ENCODE data around the gene TMEM233. TPM values are rescaled to one million over a fixed set of nuclear protein-coding genes. Genes with fewer than 3 reads are reported as not detected.

The TMEM233 gene
- total and polyA plus RNA-seq, 9 of the 15 experiments (the other 6 are each of a cell fraction or from before 2014, with no cell fraction given), result 0.04 to 0.17 (median 0.07) TPM; not detected in 2

DNA sequence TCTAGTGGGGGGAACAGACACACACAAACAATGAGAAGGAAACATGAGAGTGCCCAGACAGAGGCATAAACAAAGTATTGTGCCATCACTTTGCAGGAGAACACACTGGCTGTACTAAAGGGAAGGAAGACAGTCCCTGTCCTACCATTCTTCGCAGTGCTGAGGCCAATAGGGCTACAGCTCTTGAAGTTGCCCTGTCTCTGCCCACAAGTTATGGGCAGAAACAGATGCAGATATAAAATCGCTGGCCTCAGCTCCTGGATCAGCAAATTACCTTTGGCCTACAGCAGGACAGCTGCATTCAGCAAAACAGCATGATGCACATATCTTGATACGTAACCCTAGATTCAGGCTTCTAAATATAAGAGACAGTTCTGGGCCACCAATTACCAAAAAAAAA is 51.4 kb downstream of the TMEM233 start:
- in situ Hi-C loops (cut with MboI) (no loop called here), intact Hi-C loops (cut with micrococcal nuclease) (loop anchor here (10.0 kb wide), 1 partner anchor 530 kb away; no protein-coding TSS in a partner anchor)
- WGBS (ENCODE audit: insufficient coverage, low coverage, missing lambda C conversion rate), result 4% methylated on average over 3 of the region's 3 CpGs
- H2AFZ ChIP-seq (ENCODE audit: low read depth, low read length), result no peak overlapping the region
- FAIRE-seq (no peak), ATAC-seq (no peak), DNase-seq (ENCODE audit: extremely low read depth in 1 of 4, low spot score in 3 of 4) (no peak)
- peaks cover 10 to 13% of the 10 kb centered on the region in 2 experiments; a peak in 2 of 5 replicates for H3K27me3 ChIP-seq (ENCODE audit: control insufficient read depth in 2 of 2, insufficient read depth in 2 of 2, low read length in 2 of 2)
- H3K9me3 ChIP-seq (replicated peaks; ENCODE audit: control insufficient read depth, insufficient read depth, low read depth, low read length), result no peaks in the 10 kb centered on the region
- H3K9ac ChIP-seq (ENCODE audit: insufficient read depth in 1 of 2, low read depth in 2 of 2, low read length in 2 of 2), result no peak overlapping the region
- no peaks in the 10 kb centered on the region for H3K36me3 ChIP-seq (ENCODE audit: control insufficient read depth, insufficient read depth, low read length)
- no peak overlapping the region for H3K4me3 ChIP-seq
- no peaks in the 10 kb centered on the region for H3K9me1 ChIP-seq (ENCODE audit: control insufficient read depth, insufficient read depth, low read length)
- H3K27ac ChIP-seq (ENCODE audit: extremely low read depth, low read depth, low read length), result no peak overlapping the region
- TF ChIP-seq TARDBP (IDR thresholded peaks at IDR 0.05), result no peak
- no peak for TF ChIP-seq RUNX1 (IDR thresholded peaks at IDR 0.05; ENCODE audit: low read depth)
- no peak for TF ChIP-seq ZNF584 (CRISPR knock-in tag; IDR thresholded peaks at IDR 0.05; ENCODE audit: low read depth)
- TF ChIP-seq MXI1 (IDR thresholded peaks at IDR 0.05; ENCODE audit: low read depth, low read length), result no peak
- TF ChIP-seq POLR2AphosphoS5 (IDR thresholded peaks at IDR 0.05; ENCODE audit: control insufficient read depth, insufficient read depth, low read depth, low read length), result no peak
- TF ChIP-seq HIVEP1 (CRISPR knock-in tag; IDR thresholded peaks at IDR 0.05), result no peak
- H3K4me1 ChIP-seq (replicated peaks in 1 of 2; ENCODE audit: control insufficient read depth in 2 of 2, insufficient read depth in 2 of 2, low read length in 2 of 2), result no peaks in the 10 kb centered on the region
- no peaks in the 10 kb centered on the region for H3K79me2 ChIP-seq (ENCODE audit: control insufficient read depth, insufficient read depth, low read length)
- no TSS peak for BruUV-seq (replicated peaks)
- no peak overlapping the region for H3K4me2 ChIP-seq (ENCODE audit: insufficient read depth, low read length)
- CTCF ChIA-PET (ENCODE audit: low intra/inter-chr PET ratio), result no interaction called here
- no peaks in the 10 kb centered on the region for H4K20me1 ChIP-seq (replicated peaks; ENCODE audit: control insufficient read depth, insufficient read depth, low read length)
- POLR2A ChIA-PET, result no interaction called here

DNA sequence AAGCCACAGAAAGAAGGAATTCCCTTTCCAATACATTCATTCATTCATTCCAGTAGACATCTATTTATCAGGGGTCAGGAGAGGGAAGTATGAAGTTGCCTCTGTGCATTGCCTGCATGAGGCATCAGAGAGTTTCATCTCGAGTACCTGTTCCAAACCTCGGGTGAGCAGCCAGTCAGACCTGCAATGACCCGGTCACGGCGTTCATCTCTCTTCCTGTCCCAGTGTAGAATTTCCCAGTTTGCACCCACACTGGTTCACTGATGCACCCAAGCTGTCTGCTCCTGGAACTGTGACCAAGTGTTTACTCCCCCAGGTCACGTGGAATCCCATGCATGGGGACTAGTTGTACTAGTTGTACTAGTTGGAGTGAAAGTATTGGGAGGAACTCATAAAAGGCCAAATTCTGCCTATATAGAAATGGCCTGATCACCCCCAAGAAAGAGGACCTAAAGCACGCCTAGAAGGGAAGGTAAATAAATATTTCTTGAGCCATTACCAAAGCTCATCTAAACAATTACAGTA is 52.0 kb downstream of the TMEM233 start:
- Histone ChIP-seq H3K9me1 (ENCODE audit: control insufficient read depth, insufficient read depth, low read length) (no peaks in the 10 kb centered on the region), H3K9me3 (replicated peaks; ENCODE audit: control insufficient read depth, insufficient read depth, low read depth, low read length) (no peaks in the 10 kb centered on the region), H3K4me2 (ENCODE audit: insufficient read depth, low read length) (no peak overlapping the region), H3K79me2 (ENCODE audit: control insufficient read depth, insufficient read depth, low read length) (no peaks in the 10 kb centered on the region), H3K9ac (ENCODE audit: insufficient read depth in 1 of 2, low read depth in 2 of 2, low read length in 2 of 2) (no peak overlapping the region), H3K4me3 (no peak overlapping the region), H2AFZ (ENCODE audit: low read depth, low read length) (no peak overlapping the region), H3K27me3 (ENCODE audit: control insufficient read depth in 2 of 2, insufficient read depth in 2 of 2, low read length in 2 of 2) (peaks cover 7 to 13% of the 10 kb centered on the region in 2 experiments; a peak in 2 of 5 replicates), H4K20me1 (replicated peaks; ENCODE audit: control insufficient read depth, insufficient read depth, low read length) (no peaks in the 10 kb centered on the region), H3K27ac (ENCODE audit: extremely low read depth, low read depth, low read length) (no peak overlapping the region), H3K36me3 (ENCODE audit: control insufficient read depth, insufficient read depth, low read length) (no peaks in the 10 kb centered on the region), H3K4me1 (replicated peaks in 1 of 2; ENCODE audit: control insufficient read depth in 2 of 2, insufficient read depth in 2 of 2, low read length in 2 of 2) (no peaks in the 10 kb centered on the region)
- DNase-seq (ENCODE audit: extremely low read depth in 1 of 4, low spot score in 3 of 4) (no peak), FAIRE-seq (no peak), ATAC-seq (no peak)
- CTCF ChIA-PET (ENCODE audit: low intra/inter-chr PET ratio), result no interaction called here
- intact Hi-C loops (cut with micrococcal nuclease), result loop anchor here (10.0 kb wide), 1 partner anchor 531 kb away; no protein-coding TSS in a partner anchor
- in situ Hi-C loops (cut with MboI), result no loop called here
- POLR2A ChIA-PET, result no interaction called here
- 7% methylated on average over 7 of the region's 7 CpGs for WGBS (ENCODE audit: insufficient coverage, low coverage, missing lambda C conversion rate)
- no TSS peak for BruUV-seq (replicated peaks)
- TF ChIP-seq, protein P1, sequence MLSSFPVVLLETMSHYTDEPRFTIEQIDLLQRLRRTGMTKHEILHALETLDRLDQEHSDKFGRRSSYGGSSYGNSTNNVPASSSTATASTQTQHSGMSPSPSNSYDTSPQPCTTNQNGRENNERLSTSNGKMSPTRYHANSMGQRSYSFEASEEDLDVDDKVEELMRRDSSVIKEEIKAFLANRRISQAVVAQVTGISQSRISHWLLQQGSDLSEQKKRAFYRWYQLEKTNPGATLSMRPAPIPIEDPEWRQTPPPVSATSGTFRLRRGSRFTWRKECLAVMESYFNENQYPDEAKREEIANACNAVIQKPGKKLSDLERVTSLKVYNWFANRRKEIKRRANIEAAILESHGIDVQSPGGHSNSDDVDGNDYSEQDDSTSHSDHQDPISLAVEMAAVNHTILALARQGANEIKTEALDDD (IDR thresholded peaks at IDR 0.05), result peak; percentile 78
- TF ChIP-seq TAF7 (tag; IDR thresholded peaks at IDR 0.05), result no peak

Data from K562 (cell line).